A549 (cell line): Measurements from ENCODE around the gene MTHFSD. TPM values are rescaled to one million over a fixed set of nuclear protein-coding genes. Genes with fewer than 3 reads are reported as not detected.

Source experiments
- ATAC-seq, 2 experiments: fragments of 200-7000 bp in 1 of 2; fragments of >200 bp in 1 of 2; cut with Nextera tagmentation in 1 of 2; cut with Tn5 transposase in 1 of 2; 3 replicates each; pipeline versions ENCODE4 v1.8.0 to v1.9.1; 2018 to 2020; ENCODE audit warnings: mild to moderate bottlenecking in 1 of 2, moderate library complexity in 1 of 2
- CTCF ChIA-PET: fragments of 300-600 bp; sonication (Branson Sonifier 250); formaldehyde crosslinking; extraction: SDS; loops from one replicate; lab custom pipeline; 2021; ENCODE audit warnings: antibody characterized with exemption, inconsistent platforms; lab: Yijun Ruan, JAX
- POLR2A ChIA-PET: fragments of 350-600 bp; formaldehyde crosslinking; extraction: SDS; loops from one replicate; lab custom pipeline; 2021; ENCODE audit warnings: antibody characterized with exemption, inconsistent platforms; lab: Yijun Ruan, JAX
- DNase-seq, 2 experiments: peaks; one replicate each; pipeline versions ENCODE4 v3.0.0 to v3.0.0-alpha.2; 2011 to 2016; ENCODE audit warnings: low read depth in 1 of 2, low spot score in 1 of 2
- FAIRE-seq: peaks from 2 replicates; lab custom pipeline; 2011; peaks lifted over from hg19 to GRCh38; lab: Jason Lieb, UNC
- H3K27ac ChIP-seq, 2 experiments: fragments of >200 bp; sonication (Bioruptor Twin); formaldehyde crosslinking; 3 replicates each; pipeline ENCODE4 v1.5.1; 2016 to 2017
- H3K4me1 ChIP-seq: fragments of >200 bp; sonication (Bioruptor Twin); formaldehyde crosslinking; 3 replicates; pipeline ENCODE4 v1.6.1; 2016
- H3K4me2 ChIP-seq: fragments of >200 bp; sonication (Bioruptor Twin); formaldehyde crosslinking; 3 replicates; pipeline ENCODE4 v1.6.1; 2016
- H3K4me3 ChIP-seq: fragments of >200 bp; sonication (Bioruptor Twin); formaldehyde crosslinking; 3 replicates; pipeline ENCODE4 v1.5.1; 2016
- H3K9me3 ChIP-seq: fragments of >200 bp; sonication (Bioruptor Twin); formaldehyde crosslinking; 3 replicates; pipeline ENCODE4 v1.6.1; 2016
- BCL3 ChIP-seq: fragments of >200 bp; sonication (Bioruptor Twin); formaldehyde crosslinking; IDR thresholded peaks from 3 replicates; pipeline ENCODE4 v1.6.1; 2016
- BHLHE40 ChIP-seq: IDR thresholded peaks from 2 replicates; pipeline ENCODE4 v1.6.1; 2012; ENCODE audit warnings: low read depth, low read length, inconsistent platforms
- CEBPB ChIP-seq, 2 experiments: fragments of >200 bp in 1 of 2; sonication (Bioruptor Twin) in 1 of 2; formaldehyde crosslinking in 1 of 2; IDR thresholded peaks; 2 replicates each; pipeline ENCODE4 v1.6.1; 2012 to 2016
- CTCF ChIP-seq: fragments of >200 bp; sonication (Bioruptor Twin); formaldehyde crosslinking; IDR thresholded peaks from 3 replicates; pipeline ENCODE4 v1.5.1; 2016
- E2F6 ChIP-seq: IDR thresholded peaks from 2 replicates; pipeline ENCODE4 v1.6.1; 2012; ENCODE audit warnings: low read depth, borderline replicate concordance
- EHMT2 ChIP-seq: fragments of 200-600 bp; sonication (generic); IDR thresholded peaks from 2 replicates; pipeline ENCODE4 v1.6.1; 2016; ENCODE audit warnings: antibody characterized with exemption, low read depth, mild to moderate bottlenecking, moderate library complexity
- ELK1 ChIP-seq: fragments of 150-350 bp; IDR thresholded peaks from 2 replicates; pipeline ENCODE4 v1.6.1; 2014; ENCODE audit warnings: low read depth, mild to moderate bottlenecking, low read length
- ESRRA ChIP-seq: fragments of 150-350 bp; IDR thresholded peaks from 2 replicates; pipeline ENCODE4 v1.6.1; 2014; ENCODE audit warnings: mild to moderate bottlenecking, low read length, borderline replicate concordance
- FOXS1 ChIP-seq: fragments of 250-450 bp; sonication (Bioruptor Pico); IDR thresholded peaks from 2 replicates; pipeline ENCODE4 v1.5.0; 2020; ENCODE audit warnings: mild to moderate bottlenecking, moderate library complexity
- HDAC2 ChIP-seq: fragments of 200-600 bp; sonication (generic); IDR thresholded peaks from 2 replicates; pipeline ENCODE4 v1.6.1; 2016
- JUNB ChIP-seq: fragments of >200 bp; sonication (Bioruptor Twin); formaldehyde crosslinking; IDR thresholded peaks from 2 replicates; pipeline ENCODE4 v1.6.1; 2016
- KDM5A ChIP-seq: fragments of 200-600 bp; sonication (generic); IDR thresholded peaks from 2 replicates; pipeline ENCODE4 v1.6.1; 2016; ENCODE audit warnings: antibody characterized with exemption, mild to moderate bottlenecking
- MAX ChIP-seq: IDR thresholded peaks from 2 replicates; pipeline ENCODE4 v1.6.1; 2012
- MYC ChIP-seq: IDR thresholded peaks from 2 replicates; pipeline ENCODE4 v1.6.1; 2012; ENCODE audit warnings: mild to moderate bottlenecking, inconsistent platforms, low read length, improper control_type of control experiment, borderline replicate concordance
- NR3C1 ChIP-seq: fragments of >200 bp; sonication (Bioruptor Twin); formaldehyde crosslinking; IDR thresholded peaks from 3 replicates; pipeline ENCODE4 v1.6.1; 2017
- PBX3 ChIP-seq: IDR thresholded peaks from 2 replicates; pipeline ENCODE4 v1.6.1; 2012
- ZC3H11A ChIP-seq: fragments of 450-650 bp; IDR thresholded peaks from 2 replicates; pipeline ENCODE4 v1.6.1; 2014; ENCODE audit warnings: antibody characterized with exemption, mild to moderate bottlenecking
- ZSCAN20 ChIP-seq: fragments of 250-450 bp; sonication (Bioruptor Pico); IDR thresholded peaks from 2 replicates; pipeline ENCODE4 v1.8.0; 2022; ENCODE audit warnings: mild to moderate bottlenecking, moderate library complexity
- WGBS: methylation state at CpG from one replicate; pipeline ENCODE4 v1.1.6; 2017; ENCODE audit errors: missing lambda C conversion rate; 5-methylcytosine and 5-hydroxymethylcytosine counted together
- polyA plus RNA-seq, 4 experiments: library from polyadenylated mRNA; depleted of rRNA in 3 of 4; stranded (reverse); fragments of >200 nt; fragmentation: RNase III in 1 of 4; extraction: RNeasy Plus Mini Kit Qiagen cat#74134 plus additional on column Dnase treatment in 1 of 4; gene quantifications; 2 replicates in 3 of 4; 3 replicates in 1 of 4; pipeline ENCODE4 v1.2.3, GENCODE V29; 2011 to 2017

MTHFSD gene
- polyA plus RNA-seq, 2 of the 4 experiments (the other 2 are of a cell fraction) = 13.1 to 16.9 TPM

GRCh38 chr16:86514481-86515376 lies 40.3 kb downstream of the MTHFSD start:
- TF ChIP-seq CEBPB (IDR thresholded peaks at IDR 0.05) = no peak
- TF ChIP-seq EHMT2 = no peak
- TF ChIP-seq CTCF = no peak
- TF ChIP-seq PBX3 = no peak
- no peak for TF ChIP-seq ZSCAN20 (CRISPR knock-in tag)
- no peak for TF ChIP-seq ELK1
- POLR2A ChIA-PET = no interaction called here
- no peak overlapping the region for H3K4me3 ChIP-seq
- WGBS = 28% methylated on average over 18 of the region's 18 CpGs
- H3K27ac ChIP-seq = no peak overlapping the region
- H3K4me1 ChIP-seq = peaks cover 5% of the 10 kb centered on the region; the same call in 2 of the 3 replicates
- DNase-seq (no peak), ATAC-seq (no peak), FAIRE-seq (no peak)
- CTCF ChIA-PET = interaction anchor here (10.4 kb wide), 1 partner anchor 440 kb away, joined by 321 read pairs; no protein-coding TSS in a partner anchor
- no peaks in the 10 kb centered on the region for H3K9me3 ChIP-seq
- no peak overlapping the region for H3K4me2 ChIP-seq

- Histone ChIP-seq H3K4me1 (peaks cover 10% of the 10 kb centered on the region), H3K4me3 (no peak overlapping the region), H3K27ac (no peak overlapping the region), H3K9me3 (no peaks in the 10 kb centered on the region), H3K4me2 (no peak overlapping the region)
- no peak for TF ChIP-seq CTCF
- no peak for TF ChIP-seq BHLHE40
- TF ChIP-seq HDAC2 = no peak
- TF ChIP-seq KDM5A = no peak
- no peak for TF ChIP-seq JUNB
- TF ChIP-seq E2F6 = no peak
- TF ChIP-seq PBX3 = no peak
- no peak for TF ChIP-seq BCL3
- no peak for TF ChIP-seq ZC3H11A
- no peak for TF ChIP-seq ESRRA
- no peak for TF ChIP-seq MYC
- TF ChIP-seq FOXS1 (CRISPR knock-in tag) = no peak
- no peak for TF ChIP-seq ZSCAN20 (CRISPR knock-in tag)
- no peak for TF ChIP-seq NR3C1
- TF ChIP-seq MAX = no peak
- CTCF ChIA-PET = no interaction called here
- 73% methylated on average over 35 of the region's 35 CpGs for WGBS
- no peak for DNase-seq
- POLR2A ChIA-PET = no interaction called here
- no peak for ATAC-seq
- no peak for FAIRE-seq
Observed at GRCh38 chr16:86513471-86514277, 41.4 kb downstream of the MTHFSD start.
